AG08396 (cell line): ENCODE measurements around the gene ZCCHC10.
A peak's percentile ranks its signal among the peaks of the same experiment; 100 is the strongest.
"Not testable (repeated sequence)": the region's sequence is repeated elsewhere in the genome, so short reads cannot be mapped to it uniquely, and the experiment has no call there.

Source experiments
- DNase-seq: peaks from one replicate; pipeline ENCODE4 v3.0.0; 2012; ENCODE audit warnings: low spot score, mixed read lengths

Gene ZCCHC10

DNA sequence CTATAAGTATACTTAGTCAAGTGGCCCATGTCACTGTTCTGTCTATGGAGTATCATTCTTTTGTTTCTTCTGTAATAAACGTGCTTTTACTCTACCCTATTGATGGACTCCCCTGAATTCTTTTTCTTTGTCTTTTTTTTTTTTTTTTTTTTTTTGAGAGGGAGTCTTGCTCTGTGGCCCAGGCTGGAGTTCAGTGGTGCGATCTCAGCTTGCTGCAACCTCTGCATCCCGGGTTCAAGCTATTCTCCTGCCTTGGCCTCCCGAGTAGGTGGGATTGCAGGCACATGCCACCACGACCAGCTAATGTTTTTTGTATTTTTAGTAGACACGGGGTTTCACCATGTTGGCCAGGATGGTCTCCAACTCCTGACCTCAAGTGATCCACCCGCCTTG lies 53.9 kb downstream of the ZCCHC10 start:
- DNase-seq, result not testable (repeated sequence)

DNA sequence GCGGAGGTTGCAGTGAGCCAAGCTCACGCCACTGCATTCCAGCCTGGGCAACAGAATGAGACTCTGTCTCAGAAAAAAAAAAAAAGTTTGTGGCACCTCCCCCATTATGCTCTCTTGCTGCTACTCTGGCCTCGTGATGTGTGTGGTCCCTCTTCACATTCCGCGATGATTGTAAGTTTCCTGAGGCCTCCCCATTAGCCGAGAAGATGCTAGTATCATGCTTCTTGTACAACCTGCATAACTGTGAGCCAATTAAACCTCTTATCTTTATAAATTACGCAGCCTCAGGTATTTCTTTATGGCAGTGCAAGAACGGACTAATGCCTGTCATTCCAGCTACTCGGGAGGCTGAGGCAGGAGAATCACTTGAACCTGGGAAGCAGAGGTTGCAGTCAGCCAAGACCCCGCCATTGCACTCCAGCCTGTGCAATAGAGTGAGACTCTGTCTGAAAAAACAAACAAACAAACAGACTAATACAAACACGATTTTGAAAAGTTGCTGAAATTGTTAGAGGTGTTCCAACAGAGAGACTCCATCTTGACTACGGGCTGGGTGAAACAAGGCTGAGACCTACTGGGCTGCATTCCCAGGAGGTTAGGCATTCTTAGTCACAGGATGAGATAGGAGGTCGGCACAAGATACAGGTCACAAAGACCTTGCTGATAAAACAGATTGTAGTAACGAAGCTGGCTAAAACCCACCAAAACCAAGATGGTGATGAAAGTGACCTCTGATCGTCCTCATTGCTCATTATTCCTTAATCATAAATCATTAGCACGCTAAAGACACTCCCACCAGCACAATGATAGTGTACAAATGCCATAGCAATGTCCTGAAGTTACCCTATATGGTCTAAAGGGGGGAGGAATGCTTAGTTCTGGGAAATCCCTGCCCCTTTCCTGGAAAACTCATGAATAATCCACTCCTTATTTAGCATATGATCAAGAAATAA lies 54.6 kb downstream of the ZCCHC10 start:
- no peak for DNase-seq

DNA sequence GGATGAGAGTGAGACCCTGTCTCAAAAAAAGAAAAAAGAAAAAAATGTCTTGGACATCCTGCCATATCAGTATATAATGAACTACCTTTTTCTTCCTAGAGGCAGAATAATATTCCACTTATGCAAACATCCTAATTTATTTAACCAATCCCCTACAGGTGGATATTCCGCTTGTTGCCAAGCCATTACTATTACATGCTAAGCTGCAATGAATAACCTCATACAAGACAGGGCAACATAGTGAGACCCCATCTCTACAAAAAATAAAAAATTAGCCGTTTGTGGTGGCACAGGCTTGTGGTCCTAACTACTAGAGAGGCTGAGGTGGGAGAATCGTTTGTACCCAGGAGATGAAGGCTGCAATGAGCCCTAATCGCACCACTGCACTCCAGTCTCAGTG lies 61.2 kb downstream of the ZCCHC10 start:
- no peak for DNase-seq

DNA sequence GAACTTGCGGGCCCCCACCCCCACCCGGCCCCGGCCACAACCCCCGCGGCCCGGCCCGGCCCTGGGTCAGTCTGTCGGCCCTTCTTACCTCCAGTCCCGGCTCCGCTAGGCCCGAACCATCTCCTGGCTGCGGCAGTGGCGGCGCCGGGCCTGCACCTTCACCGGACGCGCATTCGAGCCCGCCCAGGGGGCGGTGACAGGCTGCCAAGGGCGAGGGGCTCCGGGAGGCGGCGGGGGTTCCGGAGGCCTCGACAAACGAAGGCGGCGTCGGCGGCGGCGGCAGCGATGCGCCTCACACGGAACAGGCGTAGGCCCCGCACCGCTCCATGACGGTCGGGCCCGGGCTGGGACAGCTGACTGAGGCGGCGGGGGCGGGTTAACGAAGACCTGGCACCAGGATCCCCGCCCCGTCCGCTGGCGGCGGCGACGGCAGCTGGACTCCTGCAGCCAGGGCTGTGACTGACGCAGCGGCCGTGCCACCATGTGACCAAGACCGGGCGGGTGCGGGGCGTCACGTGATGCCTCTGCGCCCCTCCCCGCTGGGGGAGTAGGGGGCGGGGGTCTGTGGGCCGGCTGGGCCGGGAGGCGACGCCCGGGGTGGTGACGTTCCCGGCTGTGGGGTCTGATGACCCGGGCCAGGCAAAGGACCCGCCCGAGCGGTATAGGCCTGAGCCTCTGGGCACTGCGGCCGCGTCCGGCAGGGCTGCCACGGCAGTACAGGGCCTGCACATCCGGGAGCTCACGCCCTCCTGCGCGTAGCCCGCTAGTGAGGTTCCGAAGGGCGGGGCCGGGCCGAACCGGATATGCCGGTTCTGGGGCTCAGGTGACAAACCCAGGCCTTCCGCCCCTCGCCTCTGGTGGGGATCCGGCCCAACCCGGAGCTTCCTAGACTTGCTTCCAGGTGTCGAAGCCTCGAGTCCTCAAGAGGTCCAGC lies 62.9 kb downstream of the ZCCHC10 start, which contains the start of gene AFF4:
AFF4 (minus strand) TSS at position 464 of the 934 bp plus-strand sequence. CDS start 26,445 bp downstream, outside the sequence.
- DNase-seq, result peak; percentile 97

DNA sequence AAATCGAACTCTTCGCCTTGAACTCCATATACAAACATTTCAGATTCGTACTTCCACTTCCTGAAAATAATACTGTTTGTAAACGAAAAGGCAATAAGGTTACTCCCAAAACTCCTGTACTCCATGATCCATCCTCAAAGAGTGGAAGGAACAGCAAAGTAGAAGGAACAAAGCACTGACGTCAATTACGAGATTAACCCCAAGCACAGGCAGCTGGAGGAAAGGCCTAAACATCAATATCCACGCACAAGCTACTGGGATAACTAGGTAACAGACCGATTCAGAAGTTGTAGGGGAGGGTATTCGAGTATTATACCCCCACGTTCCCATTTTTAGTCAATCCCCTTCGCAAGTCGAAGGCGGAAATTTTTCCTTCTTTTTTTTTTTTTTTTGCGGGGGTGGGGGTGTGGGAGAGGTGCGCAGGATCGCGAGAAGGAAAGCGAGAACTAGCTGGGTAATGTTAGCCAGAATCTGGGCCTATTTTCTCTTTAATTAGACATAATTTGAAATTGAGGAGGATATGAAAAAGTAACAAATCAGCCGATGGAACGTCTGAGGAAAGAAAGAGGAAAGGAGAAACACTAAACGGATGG lies 63.8 kb downstream of the ZCCHC10 start:
- DNase-seq, result peak; percentile 64

DNA sequence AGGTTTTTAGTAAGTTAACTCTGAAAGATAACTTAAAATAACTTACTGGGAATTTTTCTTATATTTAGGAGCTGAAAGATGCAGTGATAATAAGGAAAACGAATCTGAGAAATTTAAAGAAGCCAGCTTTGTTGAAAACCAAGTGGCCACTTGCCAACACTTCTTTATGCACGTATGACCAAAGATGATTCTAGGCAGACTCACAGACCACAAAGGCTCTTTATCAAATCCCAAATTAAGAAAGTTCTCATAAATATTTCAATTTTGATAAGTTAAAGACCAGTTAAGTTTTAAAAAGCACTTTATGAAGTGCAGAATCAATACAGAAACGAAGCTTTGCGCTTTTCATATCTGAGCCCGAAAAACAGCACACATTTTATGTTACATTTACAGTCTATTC lies 64.5 kb downstream of the ZCCHC10 start:
- no peak for DNase-seq

DNA sequence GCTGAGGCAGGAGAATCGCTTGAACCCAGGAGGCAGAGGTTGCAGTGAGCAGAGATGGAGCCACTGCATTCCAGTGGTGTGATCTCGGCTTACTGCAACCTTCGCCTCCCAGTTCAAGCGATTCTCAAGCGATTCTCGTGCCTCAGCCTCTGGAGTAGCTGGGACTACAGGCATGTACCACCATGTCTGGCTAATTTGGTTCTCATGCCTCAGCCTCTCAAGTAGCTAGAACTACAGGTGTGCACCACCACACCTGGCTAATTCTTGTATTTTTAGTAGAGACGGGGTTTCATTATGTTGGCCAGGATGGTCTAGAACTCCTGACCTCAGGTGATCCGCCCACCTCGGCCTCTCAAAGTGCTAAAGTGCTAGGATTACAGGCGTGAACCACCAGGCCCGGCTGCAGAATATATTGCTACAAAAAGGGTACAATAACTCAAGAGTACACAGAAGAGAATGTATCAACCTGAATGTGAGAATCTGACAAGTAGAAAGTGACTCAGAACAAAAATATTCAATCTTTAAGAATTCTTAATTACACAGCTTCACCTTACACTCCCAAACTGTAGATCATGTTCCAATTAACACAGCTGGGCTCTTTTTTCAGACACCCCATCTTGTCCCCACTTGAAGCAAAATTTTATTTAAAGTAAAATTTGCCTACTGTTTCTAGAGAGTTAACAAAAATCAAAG lies 65.1 kb downstream of the ZCCHC10 start:
- not testable (repeated sequence) for DNase-seq

DNA sequence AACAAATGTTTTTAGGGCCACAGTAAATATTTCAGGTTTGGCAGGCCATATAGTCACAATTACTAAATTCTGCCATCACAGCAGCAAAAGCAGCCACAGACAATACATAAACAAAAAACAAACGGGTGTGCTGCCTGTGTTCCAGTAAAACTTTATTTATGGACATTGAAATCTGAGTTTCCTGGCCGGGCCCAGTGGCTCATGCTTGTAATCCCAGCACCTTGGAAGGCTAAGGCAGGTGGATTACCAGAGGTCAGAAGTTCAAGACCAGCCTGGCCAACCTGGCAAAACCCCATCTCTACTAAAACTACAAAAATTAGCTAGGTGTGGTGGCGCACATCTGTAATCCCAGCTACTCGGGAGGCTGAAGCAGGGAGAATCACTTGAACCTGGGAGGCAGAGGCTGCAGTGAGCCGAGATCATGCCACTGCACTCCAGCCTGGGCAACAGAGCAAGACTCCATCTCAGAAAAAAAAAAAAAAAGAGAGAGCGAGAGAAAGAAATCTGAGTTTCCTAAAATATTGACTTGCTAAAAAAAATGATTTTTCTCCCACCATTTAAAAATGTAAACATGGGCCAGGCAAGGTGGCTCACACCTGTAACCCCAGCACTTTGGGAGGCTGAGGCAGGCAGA lies 70.1 kb downstream of the ZCCHC10 start:
- not testable (repeated sequence) for DNase-seq

DNA sequence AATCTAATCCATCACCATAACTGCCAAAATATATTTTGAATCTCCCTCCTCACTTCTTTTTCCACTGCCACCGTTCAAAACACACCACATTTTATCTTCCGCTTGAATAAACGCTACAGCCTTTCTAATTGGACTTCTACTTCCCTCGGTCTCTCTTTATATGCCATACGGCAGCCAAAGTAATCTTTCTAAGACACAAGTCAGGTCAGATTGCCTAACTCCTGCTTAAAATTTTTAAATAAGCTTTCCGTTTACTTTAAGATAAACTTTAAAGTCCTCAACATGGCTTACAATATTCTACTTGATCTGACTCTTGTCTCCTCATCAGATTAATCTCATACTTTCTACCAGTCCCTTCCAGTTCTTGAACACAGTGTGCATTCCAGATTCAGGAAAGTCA lies 72.6 kb downstream of the ZCCHC10 start:
- DNase-seq, result no peak

DNA sequence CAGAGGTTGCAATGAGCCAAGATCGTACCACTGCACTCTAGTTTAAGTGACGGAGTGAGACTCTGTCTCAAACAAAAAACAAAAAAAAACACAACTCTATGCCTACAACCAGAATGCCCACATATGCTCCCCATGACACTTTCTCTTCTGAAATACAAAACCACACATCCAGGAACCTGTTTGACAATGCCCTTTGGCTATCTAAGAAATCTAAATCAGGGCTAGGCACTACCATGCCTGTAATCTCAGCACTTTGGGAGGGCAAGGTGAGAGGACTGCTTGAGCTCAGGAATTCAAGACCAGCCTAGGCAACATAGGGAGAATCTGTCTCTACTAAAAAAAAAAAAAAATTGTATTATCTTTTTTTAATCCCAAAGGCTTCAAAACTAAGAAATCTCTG lies 73.5 kb downstream of the ZCCHC10 start:
- no peak for DNase-seq

DNA sequence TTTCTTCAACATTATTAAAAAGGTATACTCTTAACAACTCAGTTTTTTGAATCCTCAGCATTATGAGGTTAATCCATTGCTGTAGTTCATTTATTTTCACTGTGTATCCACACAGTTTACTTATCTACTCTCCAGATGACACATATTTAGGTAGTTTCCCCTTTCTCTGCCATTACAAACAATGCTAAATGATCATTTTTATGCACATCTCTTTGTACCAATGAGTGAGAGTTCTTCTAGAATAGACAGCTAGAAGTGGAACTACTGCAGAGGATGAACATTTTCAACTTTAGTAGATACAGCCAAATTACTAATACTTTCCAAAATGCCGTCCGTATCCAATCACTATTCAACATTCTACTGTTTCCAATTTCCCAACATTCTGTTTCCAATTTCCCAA lies 74.5 kb downstream of the ZCCHC10 start:
- DNase-seq, result no peak

DNA sequence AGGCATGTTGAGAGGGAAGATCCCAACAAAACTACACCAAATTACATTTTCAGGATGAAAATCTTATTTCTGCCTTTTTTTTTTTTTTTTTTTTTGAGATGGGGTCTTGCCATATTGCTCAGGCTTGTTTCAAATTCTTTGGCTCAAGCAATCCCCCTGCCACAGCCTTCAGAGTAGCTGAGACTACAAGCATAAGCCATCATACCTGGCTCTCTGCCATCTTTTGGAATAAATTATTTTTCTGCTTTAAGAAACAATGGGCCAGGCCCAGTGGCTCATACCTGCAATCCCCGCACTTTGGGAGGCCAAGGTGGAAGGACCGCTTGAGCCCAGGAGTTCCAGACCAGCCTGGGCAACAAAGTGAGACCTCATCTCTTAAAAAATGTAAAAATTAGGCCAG lies 77.2 kb downstream of the ZCCHC10 start:
- DNase-seq, result no peak

DNA sequence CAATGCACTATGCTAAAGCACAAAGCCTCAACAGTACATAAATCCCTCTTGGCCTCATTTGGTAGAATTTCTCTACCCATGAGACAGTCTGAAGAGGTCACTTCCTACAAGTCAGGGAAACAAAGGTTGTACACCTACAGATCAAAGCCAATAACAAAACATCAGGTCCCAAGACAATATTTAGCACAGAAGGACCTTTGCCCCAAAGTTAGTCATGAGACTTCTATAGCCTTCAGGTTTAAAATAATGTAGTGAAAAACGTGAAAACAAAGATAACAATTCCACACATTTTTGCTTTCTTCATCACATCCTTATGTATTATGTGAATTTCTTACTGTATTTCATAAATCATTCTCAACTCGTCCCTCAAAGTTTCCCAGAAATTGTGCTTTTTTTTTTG lies 78.7 kb downstream of the ZCCHC10 start:
- DNase-seq, result peak; percentile 16
